Hepatocyte (in vitro differentiated cells): Measurements from ENCODE around the gene PRAC2. TPM values are rescaled to one million over a fixed set of nuclear protein-coding genes. Genes with fewer than 3 reads are reported as not detected.

Experiments
- DNase-seq: peaks from one replicate; pipeline ENCODE4 v3.0.0-alpha.2; 2016; ENCODE audit warnings: low spot score
- H2AFZ ChIP-seq: fragments of 200-600 bp; sonication (generic); 2 replicates; pipeline ENCODE4 v1.6.0; 2016; ENCODE audit warnings: antibody characterized with exemption, mild to moderate bottlenecking
- H3K27ac ChIP-seq: fragments of 200-600 bp; sonication (generic); 2 replicates; pipeline ENCODE4 v1.5.1; 2016; ENCODE audit warnings: mild to moderate bottlenecking
- H3K27me3 ChIP-seq: fragments of 200-600 bp; sonication (generic); 2 replicates; pipeline ENCODE4 v1.6.1; 2016
- H3K36me3 ChIP-seq: fragments of 200-600 bp; sonication (generic); replicated peaks from 2 replicates; pipeline ENCODE4 v1.5.1; 2016; ENCODE audit warnings: low read depth; ENCODE audit not compliant: insufficient read depth
- H3K4me1 ChIP-seq: fragments of 200-600 bp; sonication (generic); 2 replicates; pipeline ENCODE4 v1.5.1; 2016; ENCODE audit warnings: mild to moderate bottlenecking, moderate library complexity; ENCODE audit not compliant: insufficient read depth
- H3K4me2 ChIP-seq: fragments of 200-600 bp; sonication (generic); 2 replicates; pipeline ENCODE4 v1.6.0; 2016
- H3K4me3 ChIP-seq: fragments of 200-600 bp; sonication (generic); 2 replicates; pipeline ENCODE4 v1.5.1; 2016; ENCODE audit warnings: mild to moderate bottlenecking
- H3K79me2 ChIP-seq: fragments of 200-600 bp; sonication (generic); 2 replicates; pipeline ENCODE4 v1.6.0; 2017; ENCODE audit warnings: mild to moderate bottlenecking
- H3K9me2 ChIP-seq: fragments of 200-600 bp; sonication (generic); replicated peaks from 2 replicates; pipeline ENCODE4 v1.6.0; 2017; ENCODE audit warnings: mild to moderate bottlenecking; ENCODE audit not compliant: insufficient read depth
- H3K9me3 ChIP-seq: fragments of 200-600 bp; sonication (generic); 2 replicates; pipeline ENCODE4 v1.5.1; 2016; ENCODE audit warnings: low read depth, mild to moderate bottlenecking
- H4K20me1 ChIP-seq: fragments of 200-600 bp; sonication (generic); 2 replicates; pipeline ENCODE4 v1.6.0; 2016; ENCODE audit warnings: mild to moderate bottlenecking; ENCODE audit not compliant: insufficient read depth, poor library complexity, severe bottlenecking
- EZH2 ChIP-seq: fragments of 200-600 bp; sonication (generic); IDR thresholded peaks from 2 replicates; pipeline ENCODE4 v1.6.1; 2016; ENCODE audit warnings: antibody characterized with exemption, mild to moderate bottlenecking, borderline replicate concordance
- EZH2phosphoT487 ChIP-seq: fragments of 200-600 bp; sonication (generic); IDR thresholded peaks from one replicate; pipeline ENCODE4 v1.6.1; 2018; ENCODE audit warnings: antibody characterized with exemption, mild to moderate bottlenecking, low read depth, moderate library complexity; ENCODE audit not compliant: unreplicated experiment, severe bottlenecking
- WGBS: methylation state at CpG from one replicate; pipeline ENCODE4 v1.1.6; 2016; ENCODE audit warnings: low lambda C conversion rate; ENCODE audit errors: missing lambda C conversion rate; 5-methylcytosine and 5-hydroxymethylcytosine counted together
- polyA plus RNA-seq: library from polyadenylated mRNA; unstranded; fragments of >200 nt; fragmentation: Nextera tagmentation; extraction: Ambion mirVana; gene quantifications from 2 replicates; pipeline ENCODE4 v1.2.1, GENCODE V29; 2016
- total RNA-seq: library from RNA; depleted of rRNA; stranded (reverse); fragments of >200 nt; gene quantifications from 2 replicates; pipeline ENCODE4 v1.2.3, GENCODE V29; 2014
- TF ChIP-seq, protein P1 (sequence below): fragments of 200-600 bp; sonication (generic); IDR thresholded peaks from 2 replicates; pipeline ENCODE4 v1.5.1; 2016; ENCODE audit warnings: antibody characterized with exemption, mild to moderate bottlenecking; ENCODE audit not compliant: poor library complexity

PRAC2 gene
- total and polyA plus RNA-seq, 2 experiments from 2014 or later = 1.5 TPM; not detected in 1

DNA sequence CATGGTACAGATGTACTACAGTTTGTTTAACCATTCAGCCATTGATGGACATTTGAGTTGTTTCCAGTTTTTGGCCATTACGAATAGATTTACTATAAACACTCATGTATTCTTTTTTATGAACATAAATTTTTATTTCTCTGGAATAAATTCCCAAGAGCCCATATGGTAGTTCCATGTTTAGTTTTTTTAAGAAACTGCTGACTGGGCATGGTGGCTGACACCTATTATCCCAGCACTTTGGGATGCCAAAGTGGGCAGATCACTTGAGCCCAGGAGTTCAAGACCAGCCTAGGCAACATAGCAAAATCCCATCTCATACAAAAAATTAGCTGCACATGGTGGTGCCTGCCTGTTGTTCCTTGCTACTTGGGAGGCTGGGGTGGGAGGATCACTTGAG is 30.9 kb upstream of the PRAC2 start:
- Histone ChIP-seq H3K9me3 (no peaks in the 10 kb centered on the region), H3K36me3 (no peaks in the 10 kb centered on the region), H3K4me2 (no peak overlapping the region), H3K4me3 (no peak overlapping the region), H3K27me3 (peaks cover 21% of the 10 kb centered on the region), H4K20me1 (no peaks in the 10 kb centered on the region), H3K4me1 (no peaks in the 10 kb centered on the region), H2AFZ (no peak overlapping the region), H3K9me2 (no peaks in the 10 kb centered on the region), H3K79me2 (no peaks in the 10 kb centered on the region), H3K27ac (no peak overlapping the region)
- no peak for DNase-seq
- WGBS = 95% methylated on average over 1 of the region's 1 CpG
- TF ChIP-seq EZH2phosphoT487 (no peak), EZH2 (no peak)
- TF ChIP-seq, protein P1, sequence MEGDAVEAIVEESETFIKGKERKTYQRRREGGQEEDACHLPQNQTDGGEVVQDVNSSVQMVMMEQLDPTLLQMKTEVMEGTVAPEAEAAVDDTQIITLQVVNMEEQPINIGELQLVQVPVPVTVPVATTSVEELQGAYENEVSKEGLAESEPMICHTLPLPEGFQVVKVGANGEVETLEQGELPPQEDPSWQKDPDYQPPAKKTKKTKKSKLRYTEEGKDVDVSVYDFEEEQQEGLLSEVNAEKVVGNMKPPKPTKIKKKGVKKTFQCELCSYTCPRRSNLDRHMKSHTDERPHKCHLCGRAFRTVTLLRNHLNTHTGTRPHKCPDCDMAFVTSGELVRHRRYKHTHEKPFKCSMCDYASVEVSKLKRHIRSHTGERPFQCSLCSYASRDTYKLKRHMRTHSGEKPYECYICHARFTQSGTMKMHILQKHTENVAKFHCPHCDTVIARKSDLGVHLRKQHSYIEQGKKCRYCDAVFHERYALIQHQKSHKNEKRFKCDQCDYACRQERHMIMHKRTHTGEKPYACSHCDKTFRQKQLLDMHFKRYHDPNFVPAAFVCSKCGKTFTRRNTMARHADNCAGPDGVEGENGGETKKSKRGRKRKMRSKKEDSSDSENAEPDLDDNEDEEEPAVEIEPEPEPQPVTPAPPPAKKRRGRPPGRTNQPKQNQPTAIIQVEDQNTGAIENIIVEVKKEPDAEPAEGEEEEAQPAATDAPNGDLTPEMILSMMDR = no peak

DNA sequence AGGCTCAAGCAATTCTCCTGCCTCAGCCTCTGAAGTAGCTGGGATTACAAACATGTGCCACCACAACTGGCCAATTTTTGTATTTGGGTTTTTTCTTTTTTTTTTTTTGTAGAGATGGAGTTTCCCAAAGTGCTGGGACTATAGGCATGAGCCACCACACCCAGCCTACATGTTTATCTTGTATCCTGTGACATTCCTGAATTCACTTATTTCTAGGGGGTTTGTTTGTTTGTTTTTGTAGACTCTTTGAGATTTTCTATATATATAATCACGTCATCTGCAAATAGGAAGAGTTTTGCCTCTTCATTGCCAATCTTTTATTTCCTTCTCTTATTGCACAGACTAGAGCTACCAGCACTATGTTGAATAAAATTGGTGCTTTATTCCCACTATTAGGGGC is 29.8 kb upstream of the PRAC2 start:
- H3K4me1 ChIP-seq = no peaks in the 10 kb centered on the region
- H3K9me2 ChIP-seq = no peaks in the 10 kb centered on the region
- no peaks in the 10 kb centered on the region for H3K9me3 ChIP-seq
- TF ChIP-seq, protein P1 = no peak
- TF ChIP-seq EZH2 (no peak), EZH2phosphoT487 (no peak)
- no peak overlapping the region for H3K27ac ChIP-seq
- H3K4me2 ChIP-seq = no peak overlapping the region
- H3K36me3 ChIP-seq = no peaks in the 10 kb centered on the region
- no peak for DNase-seq
- 36% methylated on average over 1 of the region's 1 CpG for WGBS
- H3K27me3 ChIP-seq = peaks cover 21% of the 10 kb centered on the region
- no peaks in the 10 kb centered on the region for H4K20me1 ChIP-seq
- H2AFZ ChIP-seq = no peak overlapping the region
- H3K79me2 ChIP-seq = no peaks in the 10 kb centered on the region
- no peak overlapping the region for H3K4me3 ChIP-seq

DNA sequence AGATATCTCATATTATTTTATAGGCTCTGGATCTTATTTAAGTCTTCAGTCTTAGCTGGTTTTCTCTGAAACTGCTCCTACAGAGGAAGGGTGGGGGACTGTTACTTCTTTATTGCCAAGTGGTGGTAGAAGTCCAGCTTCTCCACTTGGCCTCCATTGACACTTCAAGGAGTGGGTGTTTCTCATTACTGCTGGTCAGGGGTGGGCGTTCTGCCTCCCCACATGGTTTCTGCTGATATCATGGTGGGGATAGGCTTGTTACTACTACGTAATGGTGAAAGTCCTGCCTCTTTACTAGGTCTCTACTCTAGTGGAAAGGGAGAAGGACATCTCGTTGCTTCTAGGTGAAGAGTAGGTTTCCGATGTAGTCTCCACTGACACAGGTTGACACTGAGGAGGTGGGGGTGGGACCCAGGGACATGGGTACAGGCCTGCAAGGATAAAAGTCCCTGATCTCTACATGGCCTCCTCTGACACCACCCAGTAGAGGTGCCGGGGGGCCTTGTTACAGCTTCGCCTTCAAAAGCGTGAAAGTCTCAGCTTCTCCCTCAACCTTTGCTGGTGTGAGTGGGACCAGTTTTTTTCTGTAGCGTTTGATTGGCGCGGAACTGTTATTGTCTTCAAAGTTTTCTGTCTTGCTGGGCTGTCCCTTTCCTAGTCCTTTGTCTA is 21.0 kb upstream of the PRAC2 start:
- no peak for DNase-seq
- no peaks in the 10 kb centered on the region for H3K9me3 ChIP-seq
- H3K79me2 ChIP-seq = no peaks in the 10 kb centered on the region
- H3K27me3 ChIP-seq = peaks cover 72% of the 10 kb centered on the region
- no peaks in the 10 kb centered on the region for H4K20me1 ChIP-seq
- no peak overlapping the region for H2AFZ ChIP-seq
- no peak overlapping the region for H3K4me3 ChIP-seq
- H3K36me3 ChIP-seq = no peaks in the 10 kb centered on the region
- no peaks in the 10 kb centered on the region for H3K4me1 ChIP-seq
- H3K27ac ChIP-seq = no peak overlapping the region
- no peaks in the 10 kb centered on the region for H3K9me2 ChIP-seq
- no peak overlapping the region for H3K4me2 ChIP-seq
- TF ChIP-seq EZH2phosphoT487 = no peak
- TF ChIP-seq EZH2 = no peak
- TF ChIP-seq, protein P1 = no peak
- WGBS = 93% methylated on average over 10 of the region's 10 CpGs
